NCI-H2081 (cell line): ENCODE results near the gene DKK3.

Source experiments
- DNase-seq, 2 experiments: peaks; one replicate each; lab custom pipeline; 2025; lab: John Stamatoyannopoulos, UW

Gene DKK3

DNA sequence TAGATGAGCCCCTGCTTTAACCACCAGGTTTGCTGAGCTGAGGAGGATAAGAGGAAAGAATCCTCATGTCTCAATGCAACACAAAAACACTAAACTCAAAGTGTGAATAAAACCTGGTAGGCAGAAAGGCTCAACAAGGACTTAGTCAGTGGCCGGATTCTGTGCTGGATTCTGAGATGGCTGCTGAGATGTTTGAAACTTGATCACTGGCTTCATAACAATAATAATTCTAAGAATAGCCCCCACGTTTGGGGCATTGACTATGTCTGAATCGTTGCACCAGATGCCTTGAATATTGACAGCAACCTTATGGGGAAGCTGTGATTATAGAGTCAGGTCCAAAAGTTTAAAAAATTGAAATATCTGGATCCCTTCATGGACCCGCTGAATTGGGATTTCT lies 4.6 kb downstream of the DKK3 start:
- no peak for DNase-seq

DNA sequence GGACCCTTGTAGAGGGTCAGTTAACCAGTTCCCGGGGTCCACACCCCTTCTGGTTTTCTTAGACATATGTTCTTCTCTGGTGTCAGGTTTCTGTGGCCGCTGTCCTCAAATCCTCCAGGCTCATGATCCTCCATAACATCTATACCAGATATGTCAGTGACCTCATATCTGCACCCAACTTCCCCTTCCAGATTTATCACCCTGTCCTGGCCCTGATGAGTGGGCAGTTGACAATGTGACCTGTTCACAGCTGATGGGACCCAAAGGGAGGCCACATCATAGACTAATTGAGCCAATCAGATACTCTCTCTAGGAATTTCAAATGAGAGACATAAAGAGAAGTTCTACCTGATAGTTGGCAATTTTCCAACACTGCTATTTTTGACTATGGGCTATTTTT lies 5.1 kb downstream of the DKK3 start:
- DNase-seq = no peak

DNA sequence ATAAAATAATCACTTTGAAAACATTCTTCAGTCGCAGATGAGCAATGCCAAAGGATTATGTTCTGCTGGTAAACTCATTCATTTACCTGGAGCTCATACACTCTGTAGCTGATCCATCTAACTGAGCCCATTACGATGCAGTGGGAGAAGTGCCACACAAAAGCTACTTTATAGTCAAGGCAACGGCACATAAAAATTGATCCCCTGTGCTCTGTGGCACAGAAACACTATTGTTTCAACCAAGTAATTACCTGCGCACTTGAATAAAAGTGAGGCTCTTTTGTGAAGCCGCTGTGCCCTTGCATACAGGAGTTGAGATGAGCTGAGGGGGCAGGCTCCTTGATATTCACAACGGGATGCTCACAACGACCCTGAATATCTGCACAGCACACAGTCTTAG lies 7.2 kb downstream of the DKK3 start:
- no peak for DNase-seq

DNA sequence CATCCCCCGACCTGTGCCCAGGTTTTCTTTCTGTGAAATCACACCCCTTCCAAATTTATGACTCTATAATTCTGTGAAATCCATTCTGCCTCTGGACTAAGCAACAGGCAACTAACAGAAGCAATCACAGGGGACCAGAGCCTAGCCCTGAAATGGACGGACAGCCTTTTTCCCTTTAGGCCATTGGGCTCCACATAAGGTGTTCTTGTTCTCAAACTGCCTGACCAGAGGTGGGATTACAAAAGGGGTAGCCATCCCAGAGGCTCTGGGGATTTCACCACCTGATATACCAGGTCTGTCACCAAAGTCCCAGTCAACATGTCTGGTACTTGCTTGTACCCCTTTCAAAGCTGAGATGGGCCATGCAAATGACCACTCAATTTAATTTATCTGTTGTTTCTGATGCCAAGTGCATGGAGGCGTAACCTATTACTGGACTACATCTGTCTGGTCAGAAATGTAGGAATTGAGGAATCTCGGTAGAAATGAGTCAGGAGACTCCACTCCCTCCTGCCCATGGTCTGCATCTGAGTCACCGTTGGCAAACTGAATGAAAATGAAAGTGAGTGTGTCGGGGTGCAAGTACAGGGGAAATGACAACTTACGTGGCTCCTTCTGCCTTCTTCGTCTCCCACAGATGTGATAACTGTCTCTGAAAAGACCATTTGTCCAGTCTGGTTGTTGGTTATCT lies 10.2 kb downstream of the DKK3 start:
- DNase-seq = no peak

DNA sequence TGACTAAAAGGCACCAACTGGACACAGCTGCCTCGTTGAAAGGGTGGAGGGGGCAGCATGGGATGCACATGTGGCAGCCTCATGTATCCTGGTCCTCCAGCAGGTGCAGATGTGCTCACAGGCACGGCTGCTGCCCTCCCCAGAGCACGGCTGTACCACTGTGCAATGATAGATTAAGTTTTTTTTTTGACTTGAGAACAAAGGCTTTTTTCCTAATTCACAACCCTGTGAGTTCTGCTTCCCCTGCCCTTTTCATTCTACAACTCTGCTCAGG lies 11.4 kb downstream of the DKK3 start:
- no peak for DNase-seq

DNA sequence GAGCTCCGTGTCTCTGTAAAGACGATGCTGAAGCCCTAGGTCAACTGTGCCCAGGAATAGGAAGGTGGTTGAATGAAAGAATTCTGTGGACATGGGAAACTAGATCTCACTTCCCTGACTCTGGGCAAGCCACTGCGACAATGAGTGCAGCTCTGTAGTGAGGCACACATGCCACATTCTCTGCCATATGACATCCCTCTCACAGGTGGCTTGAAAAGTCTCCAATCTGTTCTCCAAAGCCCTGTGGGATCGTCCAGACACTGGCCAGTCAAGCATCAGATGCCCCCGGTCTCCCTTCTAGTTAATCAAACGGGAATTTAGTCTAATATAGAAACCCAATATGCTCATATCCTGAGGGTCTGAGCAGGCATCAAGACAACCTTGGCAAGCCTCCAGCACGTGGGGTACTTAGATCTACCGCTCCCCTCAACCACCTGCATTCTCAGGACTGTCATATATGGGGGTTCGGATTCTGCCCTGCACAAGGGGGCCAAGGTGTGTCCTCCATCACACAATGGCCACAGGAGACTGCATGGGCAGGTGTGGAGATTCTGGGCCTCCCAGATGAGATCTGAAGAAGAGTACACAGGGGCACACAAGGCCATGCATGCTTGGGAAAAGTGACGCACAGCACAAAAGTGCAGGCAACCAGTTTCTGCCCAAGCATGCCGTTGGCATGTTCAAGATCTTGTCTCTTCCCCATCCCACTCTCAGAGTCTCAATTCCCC lies 11.9 kb downstream of the DKK3 start:
- DNase-seq = no peak

DNA sequence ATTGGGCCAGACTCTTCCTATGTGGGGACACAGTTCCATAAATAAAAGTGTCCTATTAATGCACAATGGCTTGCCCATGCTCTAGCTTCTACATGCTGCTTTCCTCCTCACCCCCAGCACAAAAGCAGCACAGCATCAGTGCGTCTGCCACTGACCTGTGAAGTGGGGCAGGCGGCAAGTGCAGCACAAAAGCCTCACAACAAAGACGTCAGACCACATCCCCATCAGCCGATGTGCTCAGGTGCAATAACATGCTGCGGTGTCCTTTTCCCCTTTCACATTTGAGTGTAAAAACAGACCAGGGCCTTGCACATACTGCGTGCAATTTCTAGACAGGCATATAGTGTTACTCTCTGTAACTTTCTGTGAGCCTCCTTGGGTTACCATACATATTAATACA lies 12.8 kb downstream of the DKK3 start:
- DNase-seq = no peak

DNA sequence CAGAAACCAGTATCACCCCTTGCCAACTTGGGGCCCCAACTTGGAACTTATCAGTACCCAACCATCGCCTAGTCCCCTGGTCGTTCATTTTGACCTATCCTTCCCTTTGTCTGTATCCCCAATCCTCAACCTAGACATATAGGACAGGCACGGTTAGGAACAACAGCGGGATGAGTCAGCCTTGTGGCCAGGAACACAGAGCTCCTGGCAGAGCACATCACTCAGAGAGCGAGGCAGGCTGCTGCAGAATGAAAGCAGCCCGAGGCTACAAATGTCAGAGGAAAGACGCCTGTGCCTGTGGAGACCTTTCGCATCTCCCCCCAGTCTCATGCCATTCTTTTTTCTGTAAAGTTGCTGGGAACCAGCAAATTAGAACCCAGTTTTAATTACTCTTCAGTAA lies 14.6 kb downstream of the DKK3 start:
- DNase-seq = no peak

DNA sequence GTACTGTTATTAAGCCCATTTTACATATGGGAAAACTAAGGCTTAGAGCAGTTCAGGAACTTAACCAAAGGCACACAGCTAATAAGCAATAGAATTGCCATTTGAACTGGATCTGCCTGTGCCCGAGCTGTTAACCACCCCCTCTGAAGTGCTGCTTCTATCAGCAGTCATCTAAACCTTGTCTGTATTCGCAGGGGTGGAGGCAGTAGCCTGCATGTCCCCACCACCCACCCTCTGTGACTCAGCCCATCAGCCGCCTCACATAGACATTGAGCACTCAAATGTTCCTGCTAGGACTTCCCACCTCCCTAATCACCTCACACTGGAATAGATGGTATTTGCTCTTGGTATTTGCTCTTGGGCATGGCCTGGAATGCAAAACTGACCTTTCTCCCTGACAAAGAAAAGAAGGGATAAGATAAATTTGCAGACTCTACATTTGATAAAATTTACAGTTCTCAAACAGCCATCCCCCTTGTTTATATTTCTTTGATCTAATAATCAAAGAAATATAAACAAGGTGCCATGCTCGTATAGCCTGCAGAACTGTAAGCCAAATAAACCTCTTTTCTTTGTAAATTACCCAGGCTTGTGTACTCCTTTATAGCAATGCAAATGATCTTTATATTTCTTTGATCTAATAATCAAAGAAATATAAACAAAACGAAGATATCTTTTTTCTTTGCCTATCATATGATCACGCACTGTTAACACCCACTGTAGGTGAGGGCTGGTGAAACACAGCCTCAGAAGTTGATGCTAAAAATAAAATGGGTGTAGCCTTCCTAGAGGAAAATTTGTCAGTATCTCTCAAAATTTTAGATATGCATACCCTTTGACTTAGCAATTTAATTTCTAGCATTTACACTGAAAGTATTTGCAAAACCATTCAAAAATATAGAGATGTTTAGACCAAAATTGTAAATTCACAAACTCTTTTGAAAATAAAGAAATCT lies 15.9 kb downstream of the DKK3 start:
- DNase-seq = no peak

DNA sequence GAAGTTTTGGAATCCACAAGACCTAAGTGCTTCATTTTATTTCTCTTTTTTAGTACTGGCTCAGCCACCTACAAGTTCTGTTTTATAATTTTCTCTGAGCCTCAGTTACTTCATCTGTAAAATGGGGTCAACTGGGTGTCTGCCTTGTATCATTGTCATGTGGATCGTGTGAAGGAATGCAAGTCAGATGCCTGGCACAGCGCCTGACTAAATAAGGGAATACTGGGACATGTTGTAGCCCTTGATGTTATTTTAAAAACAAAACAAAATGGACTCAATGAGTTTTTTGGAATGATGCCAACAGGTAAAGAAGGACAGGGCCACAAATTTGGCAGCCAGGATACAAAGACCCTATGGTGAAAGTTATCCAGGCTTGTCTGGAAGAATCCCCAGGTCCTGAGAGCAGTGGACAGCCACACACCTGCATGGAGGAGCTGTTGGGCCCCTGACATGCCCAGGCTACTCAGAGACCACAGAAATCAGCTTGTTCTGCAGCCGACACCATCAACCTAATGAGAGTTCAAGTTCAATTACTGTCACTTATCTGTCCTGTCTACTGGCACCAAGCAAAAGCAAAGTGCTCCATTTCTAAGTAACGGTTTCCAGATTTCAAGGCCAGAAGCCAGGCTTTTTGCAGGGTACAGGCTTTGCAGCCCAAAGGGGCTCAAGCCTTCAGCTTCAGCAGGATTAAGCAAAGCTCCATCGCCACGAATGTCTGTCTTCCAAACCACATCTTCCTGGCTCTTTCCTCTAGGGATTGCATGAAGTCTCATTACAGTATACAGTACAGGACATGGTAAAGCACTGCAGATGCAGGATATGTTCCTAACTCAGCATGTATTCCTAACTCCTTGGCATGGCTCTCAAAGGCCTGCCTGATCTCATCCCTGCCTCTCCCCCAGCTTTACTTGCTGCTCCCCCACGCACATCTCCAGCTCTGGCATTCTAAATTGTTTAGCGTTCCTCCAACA lies 18.4 kb downstream of the DKK3 start:
- no peak for DNase-seq

DNA sequence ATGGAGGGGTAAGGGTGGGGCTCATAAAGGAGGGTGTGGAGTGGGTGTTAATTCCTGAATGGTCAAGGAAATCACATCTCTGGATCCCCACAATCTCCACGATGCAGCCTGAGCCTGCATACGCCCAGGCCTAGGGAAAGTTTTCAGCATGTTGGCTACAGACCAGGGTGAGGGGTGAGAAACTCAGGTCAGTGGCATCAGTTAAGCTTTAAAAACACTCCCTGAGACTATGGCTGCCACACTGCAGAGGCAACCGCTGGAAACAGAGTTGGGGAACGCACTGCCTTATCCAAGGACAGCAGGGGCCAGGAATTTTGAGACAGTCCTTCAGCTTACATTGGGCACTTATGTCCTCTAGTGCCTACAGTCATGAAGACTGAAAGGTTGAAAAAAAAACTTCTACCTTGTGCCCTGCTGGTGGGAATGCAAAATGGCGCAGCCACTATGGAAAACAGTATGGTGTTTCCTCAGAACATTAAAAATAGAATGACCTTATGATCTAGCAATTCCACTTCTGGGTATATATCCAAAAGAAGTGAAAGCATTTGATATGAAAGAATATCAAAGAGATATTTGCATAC lies 19.7 kb downstream of the DKK3 start:
- DNase-seq = no peak

DNA sequence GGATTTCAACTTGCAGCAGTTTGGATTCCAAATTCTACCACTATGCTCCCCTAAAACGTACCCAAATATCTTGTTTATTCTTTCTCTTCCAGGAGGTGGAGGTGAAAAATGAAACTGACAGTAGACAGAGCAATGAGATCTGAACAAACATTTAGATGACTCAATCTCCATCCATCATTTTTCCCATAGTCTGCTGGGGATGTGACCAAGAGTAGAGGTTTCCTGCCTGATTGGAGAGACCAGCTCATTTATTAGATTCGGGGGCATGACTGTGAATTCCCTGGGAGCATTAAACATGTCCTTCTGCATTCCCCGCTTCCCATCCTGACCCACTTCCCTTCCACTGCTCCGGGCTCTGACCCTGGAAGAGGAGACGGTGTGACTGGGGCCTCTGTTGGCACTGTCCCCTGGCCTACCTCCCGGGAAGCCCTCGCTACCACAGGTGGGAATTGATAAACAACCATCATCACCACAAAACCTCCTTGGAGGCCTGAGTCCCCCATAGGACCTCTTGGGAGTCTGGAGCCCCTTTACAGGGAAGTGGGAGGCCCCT lies 20.3 kb downstream of the DKK3 start:
- no peak for DNase-seq

DNA sequence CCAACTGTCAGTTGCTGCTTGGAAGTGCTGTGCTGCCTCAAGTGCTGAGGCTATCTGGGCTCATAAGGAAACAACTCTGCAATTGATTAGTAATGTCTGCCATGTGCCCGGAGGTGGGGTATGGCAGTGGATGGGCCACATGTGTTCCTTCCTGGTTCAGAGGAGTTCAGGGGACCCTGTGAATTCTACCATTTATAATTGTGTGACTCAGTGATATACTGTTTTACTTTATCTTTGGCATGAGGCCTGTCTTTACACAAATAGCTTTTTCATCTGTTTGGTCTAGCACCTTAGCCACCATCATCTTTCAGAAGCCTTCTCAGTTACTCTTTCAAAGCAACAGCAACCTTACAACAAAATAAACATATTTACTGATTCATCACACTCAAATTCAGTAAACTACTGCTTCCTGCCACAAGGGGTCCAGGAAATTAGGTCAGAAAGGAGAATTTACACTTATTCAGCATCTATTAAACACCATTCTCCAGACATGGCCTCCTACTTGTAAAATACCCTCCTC lies 20.9 kb downstream of the DKK3 start:
- DNase-seq = no peak

DNA sequence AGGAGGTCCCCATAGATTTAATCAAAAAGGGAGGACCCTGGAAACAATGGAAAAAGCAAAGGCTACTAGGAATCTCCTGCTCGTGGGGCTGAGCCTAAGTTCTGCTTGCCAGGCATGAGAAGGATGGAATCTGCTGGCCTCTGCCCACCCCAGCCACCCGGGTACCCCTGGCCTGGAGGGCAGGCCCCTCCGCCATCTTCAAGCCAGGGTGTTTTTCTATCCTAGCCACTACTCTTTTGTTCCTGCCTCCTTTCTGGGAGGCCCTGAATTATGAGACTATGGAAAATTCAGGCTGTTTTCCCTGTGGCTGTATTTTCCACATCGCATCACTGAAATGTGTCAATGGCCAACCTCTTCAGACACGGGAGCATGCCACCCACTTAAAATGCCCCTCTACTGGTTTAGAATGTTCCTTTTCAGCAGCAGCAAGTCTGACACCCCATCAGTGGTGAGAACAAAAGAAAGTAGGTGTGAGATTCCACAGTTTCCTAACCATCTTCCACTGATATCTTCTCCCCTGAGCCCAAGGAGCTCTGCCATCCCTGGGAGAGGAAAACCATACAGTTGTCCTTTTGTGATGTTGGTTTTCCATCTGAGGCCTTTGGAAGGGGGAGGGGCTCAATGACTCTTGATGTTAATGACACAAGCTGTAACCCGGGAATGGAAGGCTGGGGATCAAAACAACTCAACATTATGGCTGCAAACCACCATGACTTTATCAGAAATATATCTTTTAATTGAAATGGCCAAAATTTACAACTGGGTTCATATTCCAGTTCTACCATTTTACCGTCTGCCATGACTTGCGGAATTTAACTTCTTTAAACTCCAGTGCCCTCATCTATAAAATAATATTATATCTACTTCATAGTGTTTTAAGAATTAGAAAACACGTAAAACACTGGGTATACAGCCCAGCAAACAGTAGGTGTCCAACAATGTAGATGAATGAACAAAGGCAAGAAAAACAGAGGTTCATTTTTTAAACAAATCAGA lies 22.2 kb downstream of the DKK3 start:
- no peak for DNase-seq

DNA sequence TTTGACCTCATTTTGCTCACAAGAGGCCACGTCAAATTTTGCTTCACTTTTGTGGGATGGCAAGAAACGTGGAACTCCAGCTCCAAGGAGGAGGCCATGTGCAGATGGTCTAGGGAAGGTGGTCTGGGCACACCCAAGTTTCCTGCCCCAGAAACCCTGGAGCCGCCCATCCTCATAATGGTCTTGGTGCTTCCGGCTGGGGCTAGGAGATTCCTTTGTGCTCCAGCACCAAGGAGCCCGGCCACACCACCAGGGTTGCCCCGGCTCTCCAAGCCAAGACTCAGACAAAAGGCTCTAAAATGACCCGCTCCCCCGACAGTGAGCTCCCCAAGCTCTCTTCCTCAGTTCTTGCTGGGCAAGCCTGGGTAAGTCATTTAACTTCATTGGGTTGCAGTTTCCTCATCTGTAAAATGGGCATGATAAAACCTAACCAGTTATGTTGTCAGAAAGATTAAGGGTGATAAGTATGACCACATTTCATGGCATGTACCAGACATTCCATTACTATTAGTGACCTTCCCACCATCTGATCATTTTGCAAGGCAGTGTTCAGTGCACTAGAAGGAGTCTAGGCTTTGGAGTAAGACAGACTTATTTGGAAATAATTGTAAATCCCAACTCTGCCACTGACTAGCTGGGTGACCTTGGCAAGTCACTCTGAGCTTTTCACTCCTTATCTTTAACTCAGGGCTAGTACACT lies 23.3 kb downstream of the DKK3 start:
- DNase-seq = no peak

DNA sequence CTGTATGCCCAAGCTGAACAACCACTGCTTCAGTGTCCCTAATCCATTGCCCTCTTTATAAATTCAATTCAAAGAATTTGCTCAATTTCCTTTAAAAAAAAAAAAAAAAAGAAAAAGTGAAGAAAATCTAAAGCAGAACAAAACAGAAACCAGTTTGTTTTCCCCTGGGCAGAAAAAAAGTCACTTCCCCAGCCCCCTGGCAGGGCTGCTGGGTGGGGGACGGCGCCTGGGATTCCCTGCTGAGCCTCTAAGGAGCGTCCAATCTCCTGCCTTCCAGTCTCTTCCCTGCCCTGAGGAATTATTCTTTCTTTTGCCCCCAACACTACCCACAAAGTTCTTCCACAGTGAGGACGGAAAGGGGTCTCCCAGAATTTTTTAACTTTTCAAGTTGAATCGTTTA lies 23.9 kb downstream of the DKK3 start:
- DNase-seq = no peak

DNA sequence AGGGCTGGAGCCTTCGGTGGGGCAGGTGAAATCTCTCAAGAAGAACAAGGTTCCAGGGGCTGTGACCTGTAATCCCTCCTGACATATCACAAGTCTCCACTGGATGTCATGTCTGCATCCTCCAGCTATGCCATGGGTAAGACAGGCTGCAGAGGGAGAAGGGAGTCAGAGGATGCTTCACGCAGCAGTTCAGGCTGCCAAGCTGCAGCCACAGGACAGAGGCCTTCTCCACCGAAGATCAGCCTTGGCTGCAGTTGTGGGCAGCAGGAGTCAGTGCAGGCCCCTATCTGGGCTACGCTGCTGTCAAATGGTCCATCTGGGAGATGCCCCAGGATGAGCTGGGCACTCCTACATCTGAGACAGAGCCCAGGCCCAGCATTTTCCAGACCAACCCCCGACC lies 25.0 kb downstream of the DKK3 start:
- DNase-seq = no peak

DNA sequence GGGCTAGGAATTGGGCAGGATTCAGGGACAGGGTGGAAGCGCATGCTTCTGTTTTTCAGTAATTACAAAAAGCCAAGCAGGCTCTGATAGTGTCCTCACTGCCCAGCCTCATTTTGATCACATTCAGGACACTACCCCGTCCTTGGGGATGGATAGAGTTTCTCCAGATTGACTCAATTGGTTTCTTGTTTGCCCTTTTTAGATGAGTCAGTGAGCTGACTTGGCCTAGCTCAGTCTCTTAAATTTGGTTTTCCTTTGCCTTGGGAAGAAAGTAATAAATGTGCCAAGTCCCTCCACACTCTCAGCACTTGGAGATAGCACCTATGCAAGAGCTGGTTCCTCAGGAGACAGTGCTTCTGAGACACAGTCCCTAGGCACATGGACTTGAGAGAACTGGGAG lies 25.5 kb downstream of the DKK3 start:
- no peak for DNase-seq

DNA sequence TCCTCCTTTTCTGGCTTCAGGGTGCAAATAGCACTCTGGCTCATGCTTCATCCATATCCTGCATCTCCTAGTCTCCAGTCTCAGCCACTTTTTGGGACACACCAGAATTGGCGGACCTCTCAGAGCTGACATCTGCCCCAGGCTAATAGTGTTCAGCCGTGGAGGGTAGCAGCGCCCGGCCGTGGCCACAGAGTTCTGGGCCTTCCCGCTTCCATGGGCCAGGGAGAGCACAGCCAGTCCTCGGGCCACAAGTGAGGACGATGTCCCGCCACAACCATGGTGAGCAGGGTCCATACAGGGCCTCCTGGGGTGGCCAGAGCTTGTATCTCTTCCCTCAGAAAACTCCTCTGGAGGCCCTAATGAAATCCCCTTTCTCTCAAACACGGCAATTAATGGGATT lies 26.0 kb downstream of the DKK3 start:
- no peak for DNase-seq
